H9 (cell line): ENCODE data around the gene WDR77. TPM values are rescaled to one million over a fixed set of nuclear protein-coding genes. Genes with fewer than 3 reads are reported as not detected.

ENCODE experiments used
- DNase-seq: peaks from one replicate; pipeline ENCODE4 v3.0.0-alpha.2; 2017
- H2AFZ ChIP-seq: one replicate; pipeline ENCODE4 v1.6.1; 2013; ENCODE audit warnings: mild to moderate bottlenecking, low read length, control low read depth, moderate library complexity
- H2AK5ac ChIP-seq: 2 replicates; pipeline ENCODE4 v1.6.1; 2013; ENCODE audit warnings: low read length, control low read depth, mixed read lengths; ENCODE audit not compliant: insufficient read length
- H2BK120ac ChIP-seq: one replicate; pipeline ENCODE4 v1.6.1; 2013; ENCODE audit warnings: low read depth, mild to moderate bottlenecking, low read length, control low read depth, inconsistent platforms; ENCODE audit not compliant: poor library complexity, severe bottlenecking
- H2BK12ac ChIP-seq: 2 replicates; pipeline ENCODE4 v1.6.1; 2013; ENCODE audit warnings: low read length, control low read depth, mixed read lengths, low read depth; ENCODE audit not compliant: insufficient read length
- H2BK15ac ChIP-seq: 2 replicates; pipeline ENCODE4 v1.6.1; 2013; ENCODE audit warnings: low read depth, low read length, control low read depth
- H2BK20ac ChIP-seq: one replicate; pipeline ENCODE4 v1.6.1; 2013; ENCODE audit warnings: low read depth, mild to moderate bottlenecking, low read length, control low read depth, inconsistent platforms; ENCODE audit not compliant: poor library complexity, severe bottlenecking
- H2BK5ac ChIP-seq: 2 replicates; pipeline ENCODE4 v1.6.1; 2013; ENCODE audit warnings: low read length, control low read depth, mixed read lengths; ENCODE audit not compliant: insufficient read length
- H3K14ac ChIP-seq: 2 replicates; pipeline ENCODE4 v1.6.1; 2013; ENCODE audit warnings: low read length, control low read depth; ENCODE audit not compliant: insufficient read depth
- H3K18ac ChIP-seq: 2 replicates; pipeline ENCODE4 v1.6.1; 2013; ENCODE audit warnings: low read depth, mild to moderate bottlenecking, mixed read lengths, low read length, control low read depth; ENCODE audit not compliant: insufficient read length
- H3K23ac ChIP-seq: 2 replicates; pipeline ENCODE4 v1.6.1; 2013; ENCODE audit warnings: low read length, control low read depth, mixed read lengths, low read depth; ENCODE audit not compliant: insufficient read length
- H3K23me2 ChIP-seq: 2 replicates; pipeline ENCODE4 v1.6.1; 2013; ENCODE audit warnings: low read depth, mild to moderate bottlenecking, mixed read lengths, low read length, control low read depth; ENCODE audit not compliant: insufficient read length, poor library complexity, severe bottlenecking
- H3K27ac ChIP-seq: 2 replicates; pipeline ENCODE4 v1.5.1; 2013; ENCODE audit warnings: low read length, control low read depth, mixed read lengths, low read depth; ENCODE audit not compliant: insufficient read length
- H3K27me3 ChIP-seq: 2 replicates; pipeline ENCODE4 v1.6.1; 2013; ENCODE audit warnings: low read length, control low read depth, inconsistent platforms; ENCODE audit not compliant: insufficient read depth
- H3K4ac ChIP-seq: 2 replicates; pipeline ENCODE4 v1.6.1; 2013; ENCODE audit warnings: low read depth, mild to moderate bottlenecking, control low read depth, inconsistent platforms, low read length, moderate library complexity
- H3K4me1 ChIP-seq: 2 replicates; pipeline ENCODE4 v1.6.1; 2013; ENCODE audit warnings: low read length, control low read depth, inconsistent platforms; ENCODE audit not compliant: insufficient read depth
- H3K4me2 ChIP-seq: 2 replicates; pipeline ENCODE4 v1.6.1; 2013; ENCODE audit warnings: low read length, control low read depth, mixed read lengths; ENCODE audit not compliant: insufficient read length, insufficient read depth
- H3K56ac ChIP-seq: 2 replicates; pipeline ENCODE4 v1.6.1; 2013; ENCODE audit warnings: low read depth, mild to moderate bottlenecking, mixed read lengths, low read length, control low read depth; ENCODE audit not compliant: insufficient read length
- H3K79me1 ChIP-seq: 2 replicates; pipeline ENCODE4 v1.6.1; 2013; ENCODE audit warnings: low read depth, mild to moderate bottlenecking, moderate library complexity, low read length, control low read depth, inconsistent platforms; ENCODE audit not compliant: insufficient read depth, poor library complexity, severe bottlenecking
- H3K79me2 ChIP-seq: 2 replicates; pipeline ENCODE4 v1.6.1; 2013; ENCODE audit warnings: low read length, control low read depth, inconsistent platforms; ENCODE audit not compliant: insufficient read depth
- H3K9ac ChIP-seq: 2 replicates; pipeline ENCODE4 v1.6.1; 2013; ENCODE audit warnings: low read length, control low read depth, mixed read lengths; ENCODE audit not compliant: insufficient read length; ENCODE audit errors: extremely low read depth
- H3K9me3 ChIP-seq: one replicate; pipeline ENCODE4 v1.6.1; 2013; ENCODE audit warnings: low read depth, low read length, inconsistent platforms; ENCODE audit not compliant: control insufficient read depth
- H3T11ph ChIP-seq: one replicate; pipeline ENCODE4 v1.6.1; 2013; ENCODE audit warnings: mild to moderate bottlenecking, low read length, control low read depth, inconsistent platforms
- H4K20me1 ChIP-seq: one replicate; pipeline ENCODE4 v1.6.1; 2013; ENCODE audit not compliant: control insufficient read depth, insufficient read length, insufficient read depth
- H4K5ac ChIP-seq: 2 replicates; pipeline ENCODE4 v1.6.1; 2013; ENCODE audit warnings: low read depth, mild to moderate bottlenecking, mixed read lengths, low read length, control low read depth; ENCODE audit not compliant: insufficient read length
- H4K8ac ChIP-seq: replicated peaks from 2 replicates; pipeline ENCODE4 v1.6.1; 2013; ENCODE audit warnings: low read length, control low read depth, mixed read lengths, low read depth; ENCODE audit not compliant: insufficient read length
- H4K91ac ChIP-seq: 2 replicates; pipeline ENCODE4 v1.6.1; 2013; ENCODE audit warnings: low read depth, mild to moderate bottlenecking, moderate library complexity, mixed read lengths, low read length, control low read depth; ENCODE audit not compliant: insufficient read length
- H3K27ac Mint-ChIP-seq, 3 experiments: 2 replicates in 2 of 3; 3 replicates in 1 of 3; pipeline ENCODE4 v1.8.0; 2020 to 2021; ENCODE audit warnings: mixed read lengths in 3 of 3, mild to moderate bottlenecking in 1 of 3, moderate library complexity in 1 of 3
- H3K27me3 Mint-ChIP-seq: 2 replicates; pipeline ENCODE4 v1.8.0; 2021; ENCODE audit warnings: low read depth, mild to moderate bottlenecking, moderate library complexity, mixed read lengths
- H3K36me3 Mint-ChIP-seq, 3 experiments: 2 replicates in 2 of 3; 3 replicates in 1 of 3; pipeline ENCODE4 v1.8.0; 2020 to 2021; ENCODE audit warnings: low read depth in 3 of 3, mixed read lengths in 3 of 3; ENCODE audit not compliant: insufficient read depth in 1 of 3
- H3K4me1 Mint-ChIP-seq, 2 experiments: 2 replicates each; pipeline ENCODE4 v1.8.0; 2020; ENCODE audit warnings: mixed read lengths in 2 of 2
- H3K4me3 Mint-ChIP-seq, 2 experiments: 2 replicates in 1 of 2; 3 replicates in 1 of 2; pipeline ENCODE4 v1.8.0; 2020 to 2021; ENCODE audit warnings: mild to moderate bottlenecking in 2 of 2, mixed read lengths in 2 of 2, moderate library complexity in 1 of 2
- H3K9me3 Mint-ChIP-seq, 2 experiments: 2 replicates in 1 of 2; 3 replicates in 1 of 2; pipeline ENCODE4 v1.8.0; 2020; ENCODE audit warnings: mild to moderate bottlenecking in 2 of 2, mixed read lengths in 2 of 2, moderate library complexity in 1 of 2
- WGBS: extraction: QIAGEN DNeasy Blood & Tissue Kit; methylation state at CpG from one replicate; pipeline ENCODE4 v1.1.7; 2013; ENCODE audit warnings: missing lambda C conversion rate, low lambda C conversion rate, mixed read lengths; ENCODE audit not compliant: insufficient read length; ENCODE audit errors: extremely low coverage; 5-methylcytosine and 5-hydroxymethylcytosine counted together
- long read RNA-seq: library from polyadenylated mRNA; unstranded; transcript quantifications from one replicate; pipeline ENCODE4 v2.0.0, GENCODE V29; 2020
- total RNA-seq: library from RNA; stranded (reverse); gene quantifications from 2 replicates; pipeline ENCODE4 v1.2.1, GENCODE V29; 2021
- TF ChIP-seq, protein P1 (sequence below): fragments of 200-600 bp; sonication (generic); conservative IDR thresholded peaks from 3 replicates; pipeline ENCODE4 v1.8.0; 2021; ENCODE audit warnings: antibody characterized with exemption, mild to moderate bottlenecking

Gene WDR77
- total RNA-seq, result 70.9 and 74.2 TPM in 2 replicates
- long read RNA-seq, transcript WDR77-201 (10 exons, 2,576 nt), result major isoform, 737 of 842 reads
- long read RNA-seq, partial matches to known transcripts, result 44 of 842 reads
- long read RNA-seq, other reads (novel, unspliced or antisense), result 61 of 842 reads

GRCh38 chr1:111448918-111449702, at the start of gene WDR77, which contains the start of gene ATP5PB:
Gene WDR77, minus strand, starts transcription at chr1:111449256. Its CDS starts 87 bp downstream, at chr1:111449169.
Gene ATP5PB, plus strand, starts transcription at chr1:111449464. Its CDS starts 78 bp downstream, at chr1:111449542.
- Histone ChIP-seq H2BK15ac (no peak within 1 kb of the TSS), H2BK20ac (no peak within 1 kb of the TSS), H3K14ac (peak within 1 kb of the TSS; percentile 82), H3K9me3 (no peaks in the 10 kb centered on the region), H3K4me2 (peak within 1 kb of the TSS; percentile 82), H2BK120ac (no peak within 1 kb of the TSS), H3K27ac (peak within 1 kb of the TSS; percentile 63), H4K8ac (peak within 1 kb of the TSS; percentile 44), H3K4ac (no peak within 1 kb of the TSS), H3K18ac (peak within 1 kb of the TSS; percentile 64), H3K23ac (no peak within 1 kb of the TSS), H2BK5ac (no peak within 1 kb of the TSS), H3K23me2 (peaks cover 14% of the 10 kb centered on the region), H3K79me2 (peaks cover 18% of the 10 kb centered on the region; the same call in 1 of the 2 replicates), H3K9ac (peak within 1 kb of the TSS; percentile 98), H2AK5ac (no peak within 1 kb of the TSS), H2AFZ (peak within 1 kb of the TSS; percentile 7), H3K79me1 (peaks cover 16% of the 10 kb centered on the region), H2BK12ac (no peak within 1 kb of the TSS), H4K20me1 (no peaks in the 10 kb centered on the region), H3K56ac (peak within 1 kb of the TSS; percentile 57), H4K91ac (no peak within 1 kb of the TSS), H4K5ac (peak within 1 kb of the TSS; percentile 50), H3K4me1 (no peaks in the 10 kb centered on the region), H3T11ph (no peak within 1 kb of the TSS), H3K27me3 (no peaks in the 10 kb centered on the region)
- no CpG with 5 or more reads among the region's 54 CpGs for whole genome bisulfite sequencing
- H3K4me3 Mint-ChIP-seq, result peak within 1 kb of the TSS; percentile 100
- peak; percentile 97 for DNase-seq
- H3K27me3 Mint-ChIP-seq, result no peaks in the 10 kb centered on the region
- H3K9me3 Mint-ChIP-seq, result no peaks in the 10 kb centered on the region
- peaks cover 12 to 21% of the 10 kb centered on the region in 2 experiments for H3K4me1 Mint-ChIP-seq
- peak within 1 kb of the TSS; percentile 96 to 100 (median 99) for H3K27ac Mint-ChIP-seq
- TF ChIP-seq, protein P1, sequence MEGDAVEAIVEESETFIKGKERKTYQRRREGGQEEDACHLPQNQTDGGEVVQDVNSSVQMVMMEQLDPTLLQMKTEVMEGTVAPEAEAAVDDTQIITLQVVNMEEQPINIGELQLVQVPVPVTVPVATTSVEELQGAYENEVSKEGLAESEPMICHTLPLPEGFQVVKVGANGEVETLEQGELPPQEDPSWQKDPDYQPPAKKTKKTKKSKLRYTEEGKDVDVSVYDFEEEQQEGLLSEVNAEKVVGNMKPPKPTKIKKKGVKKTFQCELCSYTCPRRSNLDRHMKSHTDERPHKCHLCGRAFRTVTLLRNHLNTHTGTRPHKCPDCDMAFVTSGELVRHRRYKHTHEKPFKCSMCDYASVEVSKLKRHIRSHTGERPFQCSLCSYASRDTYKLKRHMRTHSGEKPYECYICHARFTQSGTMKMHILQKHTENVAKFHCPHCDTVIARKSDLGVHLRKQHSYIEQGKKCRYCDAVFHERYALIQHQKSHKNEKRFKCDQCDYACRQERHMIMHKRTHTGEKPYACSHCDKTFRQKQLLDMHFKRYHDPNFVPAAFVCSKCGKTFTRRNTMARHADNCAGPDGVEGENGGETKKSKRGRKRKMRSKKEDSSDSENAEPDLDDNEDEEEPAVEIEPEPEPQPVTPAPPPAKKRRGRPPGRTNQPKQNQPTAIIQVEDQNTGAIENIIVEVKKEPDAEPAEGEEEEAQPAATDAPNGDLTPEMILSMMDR, result 0 out of 3 replicates have a peak, but pooled peaks have one; percentile 11
- H3K36me3 Mint-ChIP-seq, result peaks cover 15 to 53% (median 37%) of the 10 kb centered on the region in 3 experiments
